ENCODE measurements around the gene TARS1. TPM values are rescaled to one million over a fixed set of nuclear protein-coding genes. Genes with fewer than 3 reads are reported as not detected.

TARS1 gene
- total and polyA plus RNA-seq, 2 of the 13 experiments (the other 11 are each of a cell fraction or from before 2014, with no cell fraction given) = 77.0 to 184 TPM

DNA sequence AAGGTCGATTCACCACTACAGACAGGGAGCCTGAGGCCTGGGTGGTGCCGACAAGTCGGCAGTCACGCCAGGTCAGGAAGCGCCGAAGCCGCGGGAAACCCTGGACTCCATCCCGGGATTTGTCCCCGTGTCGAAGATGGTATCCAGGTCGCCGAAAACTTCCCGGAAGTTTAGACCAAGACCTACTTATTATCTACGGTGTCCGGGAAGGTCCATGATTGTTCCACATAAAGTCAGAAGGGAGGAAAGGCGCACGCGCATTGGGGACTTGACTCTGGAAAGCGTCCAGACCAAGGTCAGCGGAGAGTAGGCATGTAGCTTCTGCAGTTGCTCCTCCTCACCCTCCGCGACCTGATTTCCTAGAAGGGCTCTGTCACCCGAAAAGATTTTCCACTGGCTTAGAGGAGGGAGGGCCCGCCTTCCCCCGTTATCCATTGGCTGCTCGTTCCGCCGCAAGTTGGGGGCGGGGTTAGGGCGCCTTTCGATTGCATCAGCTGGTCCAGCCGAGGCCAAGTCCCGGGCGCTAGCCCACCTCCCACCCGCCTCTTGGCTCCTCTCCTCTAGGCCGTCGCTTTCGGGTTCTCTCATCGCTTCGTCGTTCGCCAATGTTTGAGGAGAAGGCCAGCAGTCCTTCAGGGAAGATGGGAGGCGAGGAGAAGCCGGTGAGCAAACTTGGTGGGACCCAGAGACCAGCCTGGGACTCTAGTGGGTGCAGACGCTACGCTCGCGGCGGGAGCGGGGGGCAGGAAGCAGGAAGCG lies at the start of gene TARS1 (continued):
- TF ChIP-seq, protein P1, sequence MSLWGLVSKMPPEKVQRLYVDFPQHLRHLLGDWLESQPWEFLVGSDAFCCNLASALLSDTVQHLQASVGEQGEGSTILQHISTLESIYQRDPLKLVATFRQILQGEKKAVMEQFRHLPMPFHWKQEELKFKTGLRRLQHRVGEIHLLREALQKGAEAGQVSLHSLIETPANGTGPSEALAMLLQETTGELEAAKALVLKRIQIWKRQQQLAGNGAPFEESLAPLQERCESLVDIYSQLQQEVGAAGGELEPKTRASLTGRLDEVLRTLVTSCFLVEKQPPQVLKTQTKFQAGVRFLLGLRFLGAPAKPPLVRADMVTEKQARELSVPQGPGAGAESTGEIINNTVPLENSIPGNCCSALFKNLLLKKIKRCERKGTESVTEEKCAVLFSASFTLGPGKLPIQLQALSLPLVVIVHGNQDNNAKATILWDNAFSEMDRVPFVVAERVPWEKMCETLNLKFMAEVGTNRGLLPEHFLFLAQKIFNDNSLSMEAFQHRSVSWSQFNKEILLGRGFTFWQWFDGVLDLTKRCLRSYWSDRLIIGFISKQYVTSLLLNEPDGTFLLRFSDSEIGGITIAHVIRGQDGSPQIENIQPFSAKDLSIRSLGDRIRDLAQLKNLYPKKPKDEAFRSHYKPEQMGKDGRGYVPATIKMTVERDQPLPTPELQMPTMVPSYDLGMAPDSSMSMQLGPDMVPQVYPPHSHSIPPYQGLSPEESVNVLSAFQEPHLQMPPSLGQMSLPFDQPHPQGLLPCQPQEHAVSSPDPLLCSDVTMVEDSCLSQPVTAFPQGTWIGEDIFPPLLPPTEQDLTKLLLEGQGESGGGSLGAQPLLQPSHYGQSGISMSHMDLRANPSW (CRISPR knock-in tag; IDR thresholded peaks at IDR 0.05; ENCODE audit: borderline replicate concordance) = peak; percentile 72
- 0 out of 2 replicates have a peak, but pooled peaks have one; percentile 77 for TF ChIP-seq ZNF510 (CRISPR knock-in tag; IDR thresholded peaks at IDR 0.05; ENCODE audit: low read depth)
- TF ChIP-seq RNF2 (conservative IDR thresholded peaks at IDR 0.05; ENCODE audit: low read depth) = no peak
- no peak for TF ChIP-seq ATF7-NPFF (CRISPR knock-in tag; IDR thresholded peaks at IDR 0.05; ENCODE audit: low read depth)
- TF ChIP-seq SKI (IDR thresholded peaks at IDR 0.05; ENCODE audit: partially characterized antibody) = peak; percentile 96
- TF ChIP-seq ZNF20 (CRISPR knock-in tag; IDR thresholded peaks at IDR 0.05) = no peak
- TF ChIP-seq MLXIP (CRISPR knock-in tag; IDR thresholded peaks at IDR 0.05; ENCODE audit: borderline replicate concordance) = 0 out of 2 replicates have a peak, but pooled peaks have one; percentile 32
- peak; percentile 77; the same call in 1 of the 2 replicates for TF ChIP-seq ZZZ3 (CRISPR knock-in tag; IDR thresholded peaks at IDR 0.05; ENCODE audit: borderline replicate concordance)
- no peak for TF ChIP-seq NFRKB (IDR thresholded peaks at IDR 0.05)
- no peak for TF ChIP-seq ZFP62 (CRISPR knock-in tag; IDR thresholded peaks at IDR 0.05)
- TF ChIP-seq ZSCAN9 (CRISPR knock-in tag; IDR thresholded peaks at IDR 0.05; ENCODE audit: borderline replicate concordance) = no peak; the same call in none of the 2 replicates
- peak; percentile 20; the same call in 1 of the 2 replicates for TF ChIP-seq ZBTB43 (CRISPR knock-in tag; conservative IDR thresholded peaks at IDR 0.05)
- TF ChIP-seq MEIS2 (CRISPR knock-in tag; IDR thresholded peaks at IDR 0.05) = peak; percentile 62; the same call in 1 of the 2 replicates
- peak; percentile 40; the same call in 1 of the 2 replicates for TF ChIP-seq RAD21 (CRISPR knock-in tag; IDR thresholded peaks at IDR 0.05)
- TF ChIP-seq ZNF781 (CRISPR knock-in tag; IDR thresholded peaks at IDR 0.05; ENCODE audit: borderline replicate concordance, not compliant biosample characterization) = peak; percentile 53
- TF ChIP-seq, protein P2, sequence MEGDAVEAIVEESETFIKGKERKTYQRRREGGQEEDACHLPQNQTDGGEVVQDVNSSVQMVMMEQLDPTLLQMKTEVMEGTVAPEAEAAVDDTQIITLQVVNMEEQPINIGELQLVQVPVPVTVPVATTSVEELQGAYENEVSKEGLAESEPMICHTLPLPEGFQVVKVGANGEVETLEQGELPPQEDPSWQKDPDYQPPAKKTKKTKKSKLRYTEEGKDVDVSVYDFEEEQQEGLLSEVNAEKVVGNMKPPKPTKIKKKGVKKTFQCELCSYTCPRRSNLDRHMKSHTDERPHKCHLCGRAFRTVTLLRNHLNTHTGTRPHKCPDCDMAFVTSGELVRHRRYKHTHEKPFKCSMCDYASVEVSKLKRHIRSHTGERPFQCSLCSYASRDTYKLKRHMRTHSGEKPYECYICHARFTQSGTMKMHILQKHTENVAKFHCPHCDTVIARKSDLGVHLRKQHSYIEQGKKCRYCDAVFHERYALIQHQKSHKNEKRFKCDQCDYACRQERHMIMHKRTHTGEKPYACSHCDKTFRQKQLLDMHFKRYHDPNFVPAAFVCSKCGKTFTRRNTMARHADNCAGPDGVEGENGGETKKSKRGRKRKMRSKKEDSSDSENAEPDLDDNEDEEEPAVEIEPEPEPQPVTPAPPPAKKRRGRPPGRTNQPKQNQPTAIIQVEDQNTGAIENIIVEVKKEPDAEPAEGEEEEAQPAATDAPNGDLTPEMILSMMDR (CRISPR knock-in tag; IDR thresholded peaks at IDR 0.05) = no peak
